GM18498 (cell line): ENCODE results near the gene HELZ.
"Not testable (repeated sequence)": the region's sequence is repeated elsewhere in the genome, so short reads cannot be mapped to it uniquely, and the experiment has no call there.

Experiments used
- ATAC-seq: cut with Tn5 transposase; IDR thresholded peaks from one replicate; pipeline ENCODE4 v1.9.1; 2021; ENCODE audit warnings: mild to moderate bottlenecking, moderate library complexity; ENCODE audit not compliant: unreplicated experiment

Gene HELZ

DNA sequence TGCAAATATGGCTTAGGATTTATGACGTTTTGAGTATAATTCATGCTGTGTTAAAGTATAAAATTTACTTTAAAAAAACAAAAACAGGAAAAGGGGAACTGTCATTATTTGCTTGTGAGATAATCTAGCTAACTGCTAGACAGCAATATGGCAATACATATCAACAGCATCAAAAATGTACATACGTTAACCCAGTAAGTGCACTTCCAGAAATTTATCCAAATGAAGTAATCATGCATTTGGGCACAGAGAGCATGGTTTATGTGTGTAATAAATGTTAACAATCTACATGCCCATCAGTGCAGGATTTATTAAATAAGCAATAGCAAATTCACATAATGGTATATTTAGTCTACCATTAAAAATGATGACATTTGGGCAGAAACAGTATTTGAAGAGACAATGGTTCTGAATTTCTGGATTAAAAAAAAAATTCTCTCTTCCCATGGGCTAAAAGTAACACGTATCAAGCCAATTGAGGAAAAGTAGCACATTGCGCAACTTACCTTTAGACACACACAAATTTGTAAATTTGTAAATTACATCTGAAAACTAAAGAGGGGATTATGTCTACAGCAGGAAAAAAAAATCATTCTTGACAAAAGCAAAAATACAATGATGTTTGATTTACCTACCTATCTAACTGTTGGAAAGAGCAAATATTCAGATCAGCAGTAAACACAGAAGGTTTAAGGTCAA is 120.4 kb downstream of the HELZ start:
- no peak for ATAC-seq

DNA sequence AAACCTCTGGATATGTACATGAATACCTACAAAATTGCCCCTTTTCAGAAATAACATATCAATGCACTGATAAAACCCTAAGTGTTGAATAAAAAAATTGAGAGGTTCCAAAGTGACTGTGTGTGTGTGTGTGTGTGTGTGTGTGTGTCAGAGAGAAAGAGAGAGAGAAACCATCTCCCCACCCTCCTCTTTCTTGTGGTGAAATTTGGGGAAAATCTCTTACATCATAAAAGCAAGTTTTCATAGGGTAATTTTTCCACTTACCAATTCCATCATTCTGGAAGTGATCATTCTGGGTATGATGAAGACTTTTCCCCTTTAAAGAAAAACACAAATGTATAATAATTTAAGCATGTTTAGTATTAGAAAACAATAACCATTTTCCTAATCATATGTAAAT is 121.3 kb downstream of the HELZ start:
- no peak for ATAC-seq

DNA sequence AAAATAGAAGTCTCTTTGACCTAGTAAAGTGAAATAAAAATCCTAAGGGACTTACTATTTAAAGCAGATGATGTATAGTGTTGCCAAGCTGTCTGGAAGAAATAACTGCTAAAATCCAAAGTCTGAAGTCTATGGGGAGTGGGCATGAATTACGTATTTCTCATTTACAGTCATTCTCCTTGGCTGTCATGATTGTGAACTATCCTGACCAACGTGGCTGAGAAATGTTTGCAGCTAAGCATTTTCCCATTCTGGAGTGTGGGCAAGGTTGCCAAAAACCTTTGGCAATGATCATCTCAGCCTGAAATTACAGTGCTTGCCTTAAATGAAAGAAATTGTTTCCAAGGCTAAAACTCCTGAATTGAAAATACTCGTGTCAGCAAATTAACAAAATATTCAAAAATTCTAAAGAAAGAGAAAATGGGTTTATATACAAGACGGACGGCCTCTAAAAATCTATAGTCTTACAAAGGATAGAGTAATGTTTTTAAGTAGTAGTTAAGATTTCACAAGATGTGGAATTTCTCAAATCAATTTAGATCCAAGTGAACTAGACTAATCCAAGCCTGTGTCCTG is 123.6 kb downstream of the HELZ start:
- no peak for ATAC-seq

- no peak for ATAC-seq
Measured at GRCh38 chr17:67119102-67119501, 125.9 kb downstream of the HELZ start.

- ATAC-seq, result no peak
Measured at GRCh38 chr17:67116045-67116575, 128.9 kb downstream of the HELZ start.

GRCh38 chr17:67115401-67115800 is 129.6 kb downstream of the HELZ start:
- ATAC-seq, result no peak

GRCh38 chr17:67113486-67113885 is 131.5 kb downstream of the HELZ start:
- no peak for ATAC-seq

GRCh38 chr17:67111808-67112207 is 133.2 kb downstream of the HELZ start:
- no peak for ATAC-seq

- no peak for ATAC-seq
Measured at GRCh38 chr17:67111327-67111726, 133.7 kb downstream of the HELZ start.

GRCh38 chr17:67110619-67111018 is 134.4 kb downstream of the HELZ start:
- no peak for ATAC-seq

DNA sequence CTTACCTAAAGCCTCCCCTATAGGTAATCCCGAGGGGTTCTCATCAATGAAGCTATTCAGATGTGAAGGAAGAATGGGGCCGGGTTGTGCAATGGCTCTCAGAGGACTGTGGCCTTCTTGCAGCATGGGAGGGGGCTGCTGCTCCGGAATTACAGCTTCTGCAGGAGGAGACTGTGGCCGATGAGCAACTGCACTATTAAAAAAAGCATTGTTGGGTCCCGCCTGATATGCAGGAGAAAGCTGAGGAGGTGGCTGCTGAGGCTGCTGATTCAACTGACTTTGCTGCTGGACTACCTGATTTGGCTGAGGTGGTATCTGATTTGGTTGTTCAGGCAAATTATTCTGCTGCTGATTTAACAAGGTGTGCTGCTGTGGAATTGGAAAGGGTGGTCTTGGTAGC is 135.9 kb downstream of the HELZ start:
- no peak for ATAC-seq

DNA sequence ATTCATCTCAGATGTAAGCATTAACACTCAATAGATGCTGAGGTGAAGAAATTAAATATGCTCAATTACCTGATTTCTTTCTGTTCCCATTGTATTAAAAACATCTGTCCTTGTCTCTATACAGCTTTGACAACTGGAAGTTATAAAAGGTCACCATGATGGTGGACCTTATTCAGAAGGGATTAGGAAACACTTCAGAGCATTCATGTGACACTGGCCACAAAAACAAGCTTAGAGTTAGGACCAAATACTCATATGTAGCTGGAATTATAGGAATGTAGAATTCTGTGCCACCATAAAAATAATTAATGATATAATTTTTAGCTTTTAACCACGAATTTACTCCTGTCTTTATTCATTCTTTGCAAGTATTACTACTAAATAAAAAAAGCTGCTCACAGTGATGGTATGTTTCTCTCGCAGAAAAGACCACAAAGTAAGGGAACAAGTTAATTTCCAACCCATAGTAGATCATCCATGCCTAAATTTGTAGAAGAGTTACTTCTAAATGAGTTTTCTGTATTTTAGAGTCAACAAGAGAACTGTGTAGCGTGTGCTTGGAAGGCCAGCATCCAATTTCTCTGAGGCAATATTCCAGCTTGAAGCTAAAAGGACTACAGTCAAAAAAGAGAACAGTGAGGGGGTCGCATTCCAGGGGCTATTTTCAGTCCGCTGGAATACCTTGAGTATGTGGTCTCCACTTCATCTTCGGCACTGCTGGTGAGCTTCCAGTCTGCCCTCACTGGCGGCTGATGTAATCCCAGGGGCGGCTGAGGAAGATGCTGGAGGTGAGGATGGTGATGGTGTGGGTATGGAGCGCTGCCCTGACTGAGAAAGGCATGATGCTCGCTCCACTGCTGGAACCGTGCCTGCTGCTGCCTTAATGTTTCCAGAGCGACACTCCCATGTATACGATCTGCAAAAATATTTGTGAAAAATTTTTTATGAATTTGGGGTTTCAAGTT is 136.9 kb downstream of the HELZ start:
- no peak for ATAC-seq

DNA sequence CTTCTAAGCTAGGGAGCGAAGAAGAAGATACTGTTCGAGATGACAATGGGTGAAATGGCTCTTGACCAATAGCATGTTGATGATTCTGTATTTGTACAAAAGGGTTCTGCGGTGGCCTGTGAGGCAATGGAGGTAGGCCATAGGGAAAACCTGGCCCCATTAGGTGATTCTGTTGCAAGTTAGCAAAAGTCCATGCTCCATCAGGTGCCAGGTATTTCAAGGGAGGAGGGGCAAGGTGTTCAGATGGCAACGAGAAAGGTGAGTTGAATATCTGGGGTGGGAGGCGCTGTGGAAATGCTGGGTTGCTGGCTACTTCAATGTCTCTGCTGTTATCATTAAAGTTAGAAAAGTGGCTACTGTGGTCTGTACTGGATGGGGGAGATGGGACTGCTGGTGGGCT is 137.8 kb downstream of the HELZ start:
- no peak for ATAC-seq

- ATAC-seq, result no peak
Measured at GRCh38 chr17:67105213-67105612, 139.8 kb downstream of the HELZ start.

DNA sequence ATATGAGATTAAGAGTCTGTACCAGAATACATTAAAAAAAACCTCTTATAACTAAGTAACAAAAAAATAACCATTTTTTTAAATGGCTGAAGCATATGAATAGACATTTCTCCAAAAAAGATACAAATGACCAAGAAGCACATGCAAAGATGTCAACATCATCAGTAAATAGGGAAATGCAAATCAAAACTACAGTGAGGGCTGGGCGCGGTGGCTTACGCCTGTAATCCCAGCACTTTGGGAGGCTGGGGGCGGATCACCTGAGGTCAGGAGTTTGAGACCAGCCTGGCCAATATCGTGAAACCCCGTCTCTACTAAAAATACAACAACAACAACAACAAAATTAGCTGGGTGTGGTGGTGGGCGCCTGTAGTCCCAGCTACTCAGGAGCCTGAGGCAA is 140.4 kb downstream of the HELZ start:
- not testable (repeated sequence) for ATAC-seq

DNA sequence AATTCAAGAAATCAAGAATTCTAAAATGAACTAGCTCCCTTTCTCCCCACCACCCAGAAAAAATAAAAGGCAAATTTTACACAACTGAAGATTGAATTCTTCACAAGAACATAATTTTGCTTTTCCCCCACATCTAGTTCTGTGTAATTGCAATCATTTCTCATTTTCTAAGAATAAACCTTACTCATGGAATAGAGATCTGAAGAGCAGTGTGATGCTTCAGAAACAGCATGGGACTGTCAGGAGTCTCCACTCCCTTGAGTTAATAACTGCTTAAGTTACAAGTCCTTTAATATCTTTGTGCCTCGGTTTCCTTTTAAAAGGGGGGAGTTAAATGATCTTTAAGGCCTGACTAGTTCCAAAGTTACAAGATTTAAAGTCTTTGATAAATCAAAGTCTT is 147.0 kb downstream of the HELZ start:
- ATAC-seq, result no peak

- no peak for ATAC-seq
Measured at GRCh38 chr17:67096609-67097008, 148.4 kb downstream of the HELZ start.

DNA sequence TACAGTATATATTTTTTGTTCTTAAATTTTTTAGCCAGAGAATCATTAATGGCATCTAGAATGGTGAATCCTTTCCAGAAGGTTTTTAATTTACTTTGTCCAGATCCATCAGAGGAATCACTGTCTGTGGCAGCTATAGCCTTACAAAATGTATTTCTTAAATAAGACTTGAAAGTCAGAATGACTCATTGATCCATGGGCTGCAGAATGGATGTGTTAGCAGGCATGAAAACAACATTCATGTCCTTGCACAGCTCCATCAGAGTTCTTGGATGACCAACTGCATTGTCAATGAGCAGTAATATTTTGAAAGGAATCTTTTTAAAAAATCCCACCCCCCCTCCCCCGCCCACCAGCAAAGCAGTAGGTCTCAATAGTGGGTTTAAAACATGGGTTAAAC is 149.2 kb downstream of the HELZ start:
- no peak for ATAC-seq

- not testable (repeated sequence) for ATAC-seq
Measured at GRCh38 chr17:67095291-67095690, 149.7 kb downstream of the HELZ start.

DNA sequence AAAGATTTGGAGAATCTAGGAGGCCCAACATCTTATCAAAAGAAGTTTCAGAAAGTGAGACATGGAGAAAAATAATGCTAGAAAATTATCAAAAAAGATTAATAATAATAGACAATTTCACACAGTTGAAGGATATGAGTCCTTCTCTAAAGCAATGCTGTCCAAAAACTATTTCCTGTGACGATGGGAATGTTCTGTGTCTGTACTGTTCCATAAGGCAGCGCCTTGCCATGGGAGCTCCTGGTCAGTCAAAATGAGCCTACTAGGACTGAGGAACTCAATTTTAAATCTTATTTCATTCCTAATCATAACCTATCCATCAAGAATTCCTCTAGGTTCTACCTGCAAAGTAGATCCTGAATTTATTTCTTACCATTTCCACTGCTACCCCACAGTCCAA is 151.6 kb downstream of the HELZ start:
- no peak for ATAC-seq

- not testable (repeated sequence) for ATAC-seq
Measured at GRCh38 chr17:67092710-67093109, 152.3 kb downstream of the HELZ start.

DNA sequence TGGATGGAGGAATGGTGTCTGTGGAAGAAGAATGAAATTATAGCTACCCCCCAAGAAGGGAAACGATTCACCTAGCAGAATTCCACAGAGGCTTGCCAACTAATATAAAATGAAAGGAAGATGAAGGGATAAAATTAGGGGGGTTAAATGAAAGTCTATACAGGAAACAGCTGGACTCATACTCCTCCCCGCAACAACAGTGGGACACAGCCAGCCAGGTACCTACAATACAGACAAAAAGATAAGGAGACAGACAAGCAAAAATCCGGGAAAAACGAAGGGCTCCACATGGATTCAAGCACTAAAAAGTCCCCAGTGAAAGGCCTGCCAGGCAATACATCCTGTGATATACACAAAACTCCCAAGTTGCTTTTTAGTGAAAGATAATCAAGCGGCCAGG is 152.7 kb downstream of the HELZ start:
- ATAC-seq, result no peak
